ENCODE results near the gene REEP5. TPM values are rescaled to one million over a fixed set of nuclear protein-coding genes. Genes with fewer than 3 reads are reported as not detected.

Gene REEP5
- total RNA-seq, 1 experiment from 2014 or later, result 85.2 TPM

DNA sequence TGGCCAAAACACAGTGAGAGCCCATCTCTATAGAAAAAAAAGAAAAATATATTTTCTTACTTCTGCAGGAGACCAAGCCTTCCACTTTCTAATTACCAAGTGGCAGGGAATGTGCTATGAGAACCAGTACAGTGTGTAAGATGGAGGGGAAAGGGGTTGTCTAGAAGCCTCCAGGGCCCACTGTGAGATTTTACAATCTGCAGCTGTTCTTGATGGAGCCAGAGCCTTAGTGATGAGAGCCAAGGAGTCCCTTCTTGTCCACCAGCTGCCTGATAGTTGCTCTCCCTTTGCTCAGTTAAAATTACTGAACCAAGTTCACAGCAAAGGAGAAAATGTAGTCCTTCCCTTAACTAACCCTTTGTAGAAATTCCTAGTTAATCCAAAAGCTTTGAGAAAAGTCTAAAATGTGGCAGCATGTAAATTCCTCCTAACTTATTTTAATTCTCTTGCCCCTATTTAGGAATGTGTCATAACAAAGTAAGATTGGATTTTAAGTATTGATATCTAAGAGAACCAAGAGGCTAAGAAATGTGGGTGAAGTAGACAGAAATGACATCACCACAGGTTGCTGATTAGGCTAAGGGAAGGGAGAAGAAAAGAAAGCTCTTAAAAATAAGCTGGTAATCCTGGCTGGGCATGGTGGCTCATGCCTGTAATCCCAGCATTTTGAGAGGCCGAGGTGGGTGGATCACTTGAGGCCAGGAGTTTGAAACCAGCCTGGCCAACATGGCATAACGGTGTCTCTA is 41.6 kb downstream of the REEP5 start:
- ATAC-seq, result no peak
- no peak overlapping the region for H3K4me2 ChIP-seq (ENCODE audit: low read length)
- no peaks in the 10 kb centered on the region for H3K9me3 ChIP-seq (ENCODE audit: low read length)
- no peak for DNase-seq
- H3K9me2 ChIP-seq (replicated peaks; ENCODE audit: low read length), result no peaks in the 10 kb centered on the region
- H3K4me3 ChIP-seq (ENCODE audit: low read length), result no peak overlapping the region
- CTCF ChIA-PET, result no interaction called here
- H3K9ac ChIP-seq (ENCODE audit: low read length), result no peak overlapping the region
- no peaks in the 10 kb centered on the region for H3K79me2 ChIP-seq (ENCODE audit: low read length)
- H3K27ac ChIP-seq (ENCODE audit: low read length), result no peak overlapping the region
- TF ChIP-seq, protein P1, sequence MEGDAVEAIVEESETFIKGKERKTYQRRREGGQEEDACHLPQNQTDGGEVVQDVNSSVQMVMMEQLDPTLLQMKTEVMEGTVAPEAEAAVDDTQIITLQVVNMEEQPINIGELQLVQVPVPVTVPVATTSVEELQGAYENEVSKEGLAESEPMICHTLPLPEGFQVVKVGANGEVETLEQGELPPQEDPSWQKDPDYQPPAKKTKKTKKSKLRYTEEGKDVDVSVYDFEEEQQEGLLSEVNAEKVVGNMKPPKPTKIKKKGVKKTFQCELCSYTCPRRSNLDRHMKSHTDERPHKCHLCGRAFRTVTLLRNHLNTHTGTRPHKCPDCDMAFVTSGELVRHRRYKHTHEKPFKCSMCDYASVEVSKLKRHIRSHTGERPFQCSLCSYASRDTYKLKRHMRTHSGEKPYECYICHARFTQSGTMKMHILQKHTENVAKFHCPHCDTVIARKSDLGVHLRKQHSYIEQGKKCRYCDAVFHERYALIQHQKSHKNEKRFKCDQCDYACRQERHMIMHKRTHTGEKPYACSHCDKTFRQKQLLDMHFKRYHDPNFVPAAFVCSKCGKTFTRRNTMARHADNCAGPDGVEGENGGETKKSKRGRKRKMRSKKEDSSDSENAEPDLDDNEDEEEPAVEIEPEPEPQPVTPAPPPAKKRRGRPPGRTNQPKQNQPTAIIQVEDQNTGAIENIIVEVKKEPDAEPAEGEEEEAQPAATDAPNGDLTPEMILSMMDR (conservative IDR thresholded peaks at IDR 0.05; ENCODE audit: low read depth, low read length), result no peak
- TF ChIP-seq EZH2phosphoT487 (IDR thresholded peaks at IDR 0.05; ENCODE audit: borderline replicate concordance, low read length), result no peak
- no peak for TF ChIP-seq EZH2 (IDR thresholded peaks at IDR 0.05; ENCODE audit: low read length, unreplicated experiment)
- H3K4me1 ChIP-seq (ENCODE audit: insufficient read depth, low read length), result peaks cover 11% of the 10 kb centered on the region
- BruUV-seq (replicated peaks), result no TSS peak
- POLR2A ChIA-PET (ENCODE audit: unreplicated experiment), result no interaction called here
- H2AFZ ChIP-seq (ENCODE audit: low read length), result no peak overlapping the region
- intact Hi-C loops (cut with micrococcal nuclease), result no loop called here
- no peaks in the 10 kb centered on the region for H3K27me3 ChIP-seq (ENCODE audit: low read length)
- no peaks in the 10 kb centered on the region for H3F3A ChIP-seq (ENCODE audit: low read length, unreplicated experiment)
- 0 out of 2 replicates have a peak, but pooled peaks cover 3% of the 10 kb centered on the region for H4K20me1 ChIP-seq (ENCODE audit: low read length)
- H3K36me3 ChIP-seq (ENCODE audit: low read depth, low read length), result peaks cover 35% of the 10 kb centered on the region; the same call in 1 of the 2 replicates

DNA sequence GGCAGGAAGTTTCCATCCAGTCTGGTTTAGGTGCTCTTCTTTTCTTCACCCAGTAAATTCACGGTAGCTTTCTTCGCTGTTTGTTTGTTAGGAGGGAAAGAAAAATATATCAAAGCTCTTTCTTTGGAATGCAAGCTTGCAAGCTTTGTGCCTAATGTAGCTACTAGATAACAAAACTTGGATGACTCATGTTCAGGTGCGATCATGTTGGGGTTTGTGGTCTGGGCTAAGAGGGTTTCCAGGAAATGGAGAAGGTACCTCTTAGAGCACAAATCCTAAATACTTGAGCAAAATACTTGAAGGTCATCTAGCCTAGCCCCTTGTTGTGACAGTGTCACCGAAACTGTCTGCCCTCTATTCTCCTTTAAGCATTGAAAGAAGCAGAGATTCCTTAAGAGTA is 43.3 kb downstream of the REEP5 start:
- Histone ChIP-seq H3K4me2 (ENCODE audit: low read length) (no peak overlapping the region), H3K9ac (ENCODE audit: low read length) (no peak overlapping the region), H3K9me3 (ENCODE audit: low read length) (no peaks in the 10 kb centered on the region), H3K27me3 (ENCODE audit: low read length) (no peaks in the 10 kb centered on the region), H3K9me2 (replicated peaks; ENCODE audit: low read length) (no peaks in the 10 kb centered on the region), H2AFZ (ENCODE audit: low read length) (no peak overlapping the region), H4K20me1 (ENCODE audit: low read length) (0 out of 2 replicates have a peak, but pooled peaks cover 3% of the 10 kb centered on the region), H3K36me3 (ENCODE audit: low read depth, low read length) (peaks cover 29% of the 10 kb centered on the region; the same call in 1 of the 2 replicates), H3K4me3 (ENCODE audit: low read length) (no peak overlapping the region), H3F3A (ENCODE audit: low read length, unreplicated experiment) (no peaks in the 10 kb centered on the region), H3K4me1 (ENCODE audit: insufficient read depth, low read length) (peaks cover 11% of the 10 kb centered on the region), H3K27ac (ENCODE audit: low read length) (no peak overlapping the region), H3K79me2 (ENCODE audit: low read length) (no peaks in the 10 kb centered on the region)
- BruUV-seq (replicated peaks), result no TSS peak
- ChIA-PET CTCF (interaction anchor here (0.5 kb wide), 1 partner anchor 654 kb away, joined by 4 read pairs; no protein-coding TSS in a partner anchor), POLR2A (ENCODE audit: unreplicated experiment) (no interaction called here)
- TF ChIP-seq EZH2 (IDR thresholded peaks at IDR 0.05; ENCODE audit: low read length, unreplicated experiment), result no peak
- TF ChIP-seq EZH2phosphoT487 (IDR thresholded peaks at IDR 0.05; ENCODE audit: borderline replicate concordance, low read length), result no peak
- TF ChIP-seq, protein P1 (conservative IDR thresholded peaks at IDR 0.05; ENCODE audit: low read depth, low read length), result no peak
- ATAC-seq, result peak; percentile 57
- DNase-seq, result peak; percentile 48
- intact Hi-C loops (cut with micrococcal nuclease), result no loop called here

GRCh38 chr5:112878101-112878500 is 43.9 kb downstream of the REEP5 start:
- Histone ChIP-seq H3K4me3 (ENCODE audit: low read length) (no peak overlapping the region), H2AFZ (ENCODE audit: low read length) (no peak overlapping the region), H4K20me1 (ENCODE audit: low read length) (0 out of 2 replicates have a peak, but pooled peaks cover 3% of the 10 kb centered on the region), H3K9me2 (replicated peaks; ENCODE audit: low read length) (no peaks in the 10 kb centered on the region), H3K79me2 (ENCODE audit: low read length) (no peaks in the 10 kb centered on the region), H3K4me2 (ENCODE audit: low read length) (no peak overlapping the region), H3F3A (ENCODE audit: low read length, unreplicated experiment) (no peaks in the 10 kb centered on the region), H3K36me3 (ENCODE audit: low read depth, low read length) (peaks cover 26% of the 10 kb centered on the region; the same call in 1 of the 2 replicates), H3K27ac (ENCODE audit: low read length) (no peak overlapping the region), H3K9ac (ENCODE audit: low read length) (no peak overlapping the region), H3K27me3 (ENCODE audit: low read length) (no peaks in the 10 kb centered on the region), H3K4me1 (ENCODE audit: insufficient read depth, low read length) (peaks cover 11% of the 10 kb centered on the region), H3K9me3 (ENCODE audit: low read length) (no peaks in the 10 kb centered on the region)
- ChIA-PET POLR2A (ENCODE audit: unreplicated experiment) (no interaction called here), CTCF (no interaction called here)
- TF ChIP-seq EZH2phosphoT487 (IDR thresholded peaks at IDR 0.05; ENCODE audit: borderline replicate concordance, low read length) (no peak), EZH2 (IDR thresholded peaks at IDR 0.05; ENCODE audit: low read length, unreplicated experiment) (no peak)
- TF ChIP-seq, protein P1 (conservative IDR thresholded peaks at IDR 0.05; ENCODE audit: low read depth, low read length), result no peak
- no peak for DNase-seq
- TSS peak; percentile 37 for BruUV-seq (replicated peaks)
- no peak for ATAC-seq
- intact Hi-C loops (cut with micrococcal nuclease), result no loop called here
